Caco-2 (cell line): Measurements from ENCODE around the gene REELD1. TPM values are rescaled to one million over a fixed set of nuclear protein-coding genes. Genes with fewer than 3 reads are reported as not detected.

ENCODE experiments used
- BruUV-seq: library from RNA; stranded (reverse); fragments of 400-500 nt; replicated peaks from 2 replicates; lab custom pipeline; 2021; lab: Mats Ljungman, UMichigan
- CTCF ChIA-PET: fragments of 300-600 bp; sonication (Branson Sonifier 250); formaldehyde crosslinking; loops from one replicate; lab custom pipeline; 2022; ENCODE audit warnings: antibody characterized with exemption; lab: Charles Lee
- POLR2A ChIA-PET: fragments of 300-600 bp; sonication (Branson Sonifier 250); formaldehyde crosslinking; loops from one replicate; lab custom pipeline; 2022; ENCODE audit warnings: antibody characterized with exemption; lab: Charles Lee
- DNase-seq, 2 experiments: peaks; one replicate each; pipeline versions ENCODE4 v3.0.0 to v3.0.0-alpha.2; 2020 to 2022
- H3K27me3 ChIP-seq: replicated peaks from 2 replicates; pipeline ENCODE4 v1.6.0; 2011; ENCODE audit warnings: low read length; ENCODE audit not compliant: control insufficient read depth, insufficient read depth
- H3K36me3 ChIP-seq: 2 replicates; pipeline ENCODE4 v1.5.1; 2011; ENCODE audit warnings: low read length; ENCODE audit not compliant: control insufficient read depth, insufficient read depth
- H3K4me1 ChIP-seq: fragments of 250-450 bp; sonication (Bioruptor Pico); 2 replicates; pipeline ENCODE4 v1.5.1; 2020; ENCODE audit warnings: mild to moderate bottlenecking
- H3K4me3 ChIP-seq: 2 replicates; pipeline ENCODE4 v1.5.1; 2011; ENCODE audit warnings: low read depth, mild to moderate bottlenecking, control low read depth, low read length
- H3K9me3 ChIP-seq: fragments of 250-450 bp; sonication (Bioruptor Pico); 2 replicates; pipeline ENCODE4 v1.5.1; 2020; ENCODE audit warnings: mild to moderate bottlenecking, moderate library complexity
- H3K27ac Mint-ChIP-seq: one replicate; pipeline ENCODE4 v1.8.0; 2022; ENCODE audit warnings: mixed read lengths; ENCODE audit not compliant: unreplicated experiment
- H3K27me3 Mint-ChIP-seq: one replicate; pipeline ENCODE4 v1.8.0; 2022; ENCODE audit warnings: mixed read lengths; ENCODE audit not compliant: insufficient read depth, unreplicated experiment
- H3K36me3 Mint-ChIP-seq: one replicate; pipeline ENCODE4 v1.8.0; 2022; ENCODE audit warnings: mild to moderate bottlenecking, mixed read lengths; ENCODE audit not compliant: insufficient read depth, unreplicated experiment
- H3K4me1 Mint-ChIP-seq: one replicate; pipeline ENCODE4 v1.8.0; 2022; ENCODE audit warnings: low read depth, mixed read lengths; ENCODE audit not compliant: unreplicated experiment
- H3K4me3 Mint-ChIP-seq: one replicate; pipeline ENCODE4 v1.8.0; 2022; ENCODE audit warnings: mild to moderate bottlenecking, moderate library complexity, mixed read lengths; ENCODE audit not compliant: unreplicated experiment
- H3K9me3 Mint-ChIP-seq: one replicate; pipeline ENCODE4 v1.8.0; 2022; ENCODE audit warnings: mixed read lengths; ENCODE audit not compliant: unreplicated experiment
- intact Hi-C: fragments of 100-400 bp; cut with micrococcal nuclease; formaldehyde crosslinking; loops from one replicate; pipeline ENCODE4 v1.10.0; 2022; ENCODE audit not compliant: unreplicated experiment
- total RNA-seq: library from RNA; stranded (reverse); gene quantifications from 2 replicates; pipeline ENCODE4 v1.2.3, GENCODE V29; 2022
- TF ChIP-seq, protein P1 (sequence below), 2 experiments: fragments of 200-600 bp in 1 of 2; IDR thresholded peaks; 1 replicate in 1 of 2; 2 replicates in 1 of 2; pipeline versions ENCODE4 v1.5.1 to v1.8.0; 2011 to 2022; ENCODE audit warnings: antibody characterized with exemption in 1 of 2, control low read depth in 1 of 2, inconsistent platforms in 1 of 2, low read depth in 1 of 2, low read length in 1 of 2, mild to moderate bottlenecking in 1 of 2, moderate library complexity in 1 of 2; ENCODE audit not compliant: insufficient read depth in 1 of 2, severe bottlenecking in 1 of 2, unreplicated experiment in 1 of 2

Gene REELD1
- total RNA-seq, 1 experiment from 2014 or later = not detected

DNA sequence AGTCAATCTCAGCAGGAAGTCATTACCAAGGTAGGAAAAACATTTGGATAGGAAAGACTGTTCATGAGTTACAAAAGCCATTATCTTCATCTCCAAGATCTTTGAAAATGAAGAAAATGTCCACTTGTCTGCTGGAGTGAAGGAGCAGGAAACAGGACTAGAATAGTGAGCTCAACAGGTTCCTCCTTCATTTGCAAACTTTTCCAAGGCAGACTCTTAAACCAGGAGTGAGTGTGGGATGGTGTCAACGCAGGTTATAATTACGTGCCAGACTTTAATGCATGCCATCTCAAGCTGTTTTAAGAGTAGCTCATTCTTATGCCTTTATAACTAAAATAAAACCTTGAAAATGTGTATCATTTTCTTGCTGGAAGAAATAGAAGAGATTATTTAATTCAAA, 3.4 kb upstream of the REELD1 start:
- Mint-ChIP-seq H3K4me1 (no peaks in the 10 kb centered on the region), H3K36me3 (no peaks in the 10 kb centered on the region), H3K9me3 (no peaks in the 10 kb centered on the region), H3K27me3 (peaks cover 12% of the 10 kb centered on the region), H3K27ac (no peak overlapping the region), H3K4me3 (no peak overlapping the region)
- TF ChIP-seq, protein P1, sequence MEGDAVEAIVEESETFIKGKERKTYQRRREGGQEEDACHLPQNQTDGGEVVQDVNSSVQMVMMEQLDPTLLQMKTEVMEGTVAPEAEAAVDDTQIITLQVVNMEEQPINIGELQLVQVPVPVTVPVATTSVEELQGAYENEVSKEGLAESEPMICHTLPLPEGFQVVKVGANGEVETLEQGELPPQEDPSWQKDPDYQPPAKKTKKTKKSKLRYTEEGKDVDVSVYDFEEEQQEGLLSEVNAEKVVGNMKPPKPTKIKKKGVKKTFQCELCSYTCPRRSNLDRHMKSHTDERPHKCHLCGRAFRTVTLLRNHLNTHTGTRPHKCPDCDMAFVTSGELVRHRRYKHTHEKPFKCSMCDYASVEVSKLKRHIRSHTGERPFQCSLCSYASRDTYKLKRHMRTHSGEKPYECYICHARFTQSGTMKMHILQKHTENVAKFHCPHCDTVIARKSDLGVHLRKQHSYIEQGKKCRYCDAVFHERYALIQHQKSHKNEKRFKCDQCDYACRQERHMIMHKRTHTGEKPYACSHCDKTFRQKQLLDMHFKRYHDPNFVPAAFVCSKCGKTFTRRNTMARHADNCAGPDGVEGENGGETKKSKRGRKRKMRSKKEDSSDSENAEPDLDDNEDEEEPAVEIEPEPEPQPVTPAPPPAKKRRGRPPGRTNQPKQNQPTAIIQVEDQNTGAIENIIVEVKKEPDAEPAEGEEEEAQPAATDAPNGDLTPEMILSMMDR (IDR thresholded peaks at IDR 0.05; ENCODE audit: insufficient read depth in 1 of 2, low read depth in 1 of 2, low read length in 1 of 2, severe bottlenecking in 1 of 2, unreplicated experiment in 1 of 2) = no peak
- Histone ChIP-seq H3K4me3 (no peak overlapping the region), H3K4me1 (no peaks in the 10 kb centered on the region), H3K9me3 (no peaks in the 10 kb centered on the region), H3K27me3 (no peaks in the 10 kb centered on the region), H3K36me3 (no peaks in the 10 kb centered on the region)
- ChIA-PET CTCF (no interaction called here), POLR2A (no interaction called here)
- DNase-seq = no peak
- intact Hi-C loops = no loop called here
- no TSS peak for BruUV-seq

DNA sequence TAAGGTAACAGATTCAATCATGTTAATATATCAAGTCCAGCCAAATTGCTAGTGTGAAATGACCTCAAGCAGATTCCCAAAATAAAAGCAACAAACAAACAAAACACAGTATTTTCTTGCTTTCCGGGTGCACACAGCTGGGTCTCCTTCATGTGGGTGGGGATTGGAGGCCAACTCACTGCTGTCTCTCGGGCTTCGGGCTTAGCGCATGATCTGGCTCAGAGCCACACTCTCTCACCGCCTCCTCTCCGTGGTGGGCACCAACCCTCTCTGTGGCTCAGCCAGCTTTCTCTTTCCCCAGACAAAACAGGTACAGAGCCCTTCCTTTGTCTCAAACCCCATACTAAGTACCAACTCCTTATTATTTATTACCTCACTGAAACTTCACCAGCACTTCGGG, 2.9 kb upstream of the REELD1 start:
- Mint-ChIP-seq H3K27me3 (peaks cover 12% of the 10 kb centered on the region), H3K27ac (no peak overlapping the region), H3K9me3 (no peaks in the 10 kb centered on the region), H3K4me1 (no peaks in the 10 kb centered on the region), H3K4me3 (no peak overlapping the region), H3K36me3 (no peaks in the 10 kb centered on the region)
- DNase-seq = no peak
- BruUV-seq = no TSS peak
- POLR2A ChIA-PET = no interaction called here
- intact Hi-C loops = no loop called here
- TF ChIP-seq, protein P1 (IDR thresholded peaks at IDR 0.05; ENCODE audit: insufficient read depth in 1 of 2, low read depth in 1 of 2, low read length in 1 of 2, severe bottlenecking in 1 of 2, unreplicated experiment in 1 of 2) = no peak
- no peaks in the 10 kb centered on the region for H3K9me3 ChIP-seq
- CTCF ChIA-PET = no interaction called here
- no peaks in the 10 kb centered on the region for H3K36me3 ChIP-seq
- H3K27me3 ChIP-seq = no peaks in the 10 kb centered on the region
- no peak overlapping the region for H3K4me3 ChIP-seq
- H3K4me1 ChIP-seq = no peaks in the 10 kb centered on the region

DNA sequence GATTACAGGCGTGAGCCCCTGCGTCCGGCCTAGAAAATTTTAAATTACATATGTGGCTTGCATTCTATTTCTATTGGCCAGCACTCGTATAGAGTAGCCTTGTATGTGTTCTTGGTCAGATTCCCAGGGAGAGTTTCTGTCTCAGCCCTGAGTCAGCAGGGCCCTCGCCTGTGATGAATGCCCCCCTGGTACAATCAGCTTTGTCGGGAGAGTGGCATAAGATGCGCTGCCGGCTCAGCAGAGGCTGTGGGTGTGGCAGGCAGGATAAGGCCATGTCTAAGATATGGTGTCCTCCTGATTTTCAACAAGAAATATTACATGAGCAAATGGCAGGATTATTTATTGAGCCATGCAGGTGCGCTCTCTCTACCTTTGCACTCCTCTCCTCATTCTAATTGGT, 1.6 kb upstream of the REELD1 start:
- Histone ChIP-seq H3K9me3 (no peaks in the 10 kb centered on the region), H3K27me3 (no peaks in the 10 kb centered on the region), H3K4me3 (no peak overlapping the region), H3K36me3 (no peaks in the 10 kb centered on the region), H3K4me1 (no peaks in the 10 kb centered on the region)
- DNase-seq = no peak
- H3K27me3 Mint-ChIP-seq = peaks cover 12% of the 10 kb centered on the region
- intact Hi-C loops = no loop called here
- no peaks in the 10 kb centered on the region for H3K36me3 Mint-ChIP-seq
- no peak overlapping the region for H3K27ac Mint-ChIP-seq
- H3K4me3 Mint-ChIP-seq = no peak overlapping the region
- ChIA-PET CTCF (no interaction called here), POLR2A (no interaction called here)
- H3K9me3 Mint-ChIP-seq = no peaks in the 10 kb centered on the region
- H3K4me1 Mint-ChIP-seq = no peaks in the 10 kb centered on the region
- BruUV-seq = no TSS peak
- TF ChIP-seq, protein P1 (IDR thresholded peaks at IDR 0.05; ENCODE audit: insufficient read depth in 1 of 2, low read depth in 1 of 2, low read length in 1 of 2, severe bottlenecking in 1 of 2, unreplicated experiment in 1 of 2) = no peak
